Cardiac muscle cell (in vitro differentiated cells and primary cell): ENCODE results near the gene MBNL2. TPM values are rescaled to one million over a fixed set of nuclear protein-coding genes. Genes with fewer than 3 reads are reported as not detected.
"Not testable (repeated sequence)": the region's sequence is repeated elsewhere in the genome, so short reads cannot be mapped to it uniquely, and the experiment has no call there.

ENCODE experiments used
- DNase-seq, 2 donors: peaks; one replicate each; pipeline versions ENCODE4 v3.0.0 to v3.0.0-alpha.2; 2010 to 2017; ENCODE audit warnings: low read depth in 1 of 2, low spot score in 1 of 2
- H3K27ac ChIP-seq: fragments of 200-600 bp; sonication (generic); 2 replicates; pipeline ENCODE4 v1.5.1; 2016
- H3K27me3 ChIP-seq: fragments of 200-600 bp; sonication (generic); 2 replicates; pipeline ENCODE4 v1.6.0; 2016; ENCODE audit warnings: control low read depth
- H3K36me3 ChIP-seq: fragments of 200-600 bp; sonication (generic); 2 replicates; pipeline ENCODE4 v1.5.1; 2016; ENCODE audit warnings: control low read depth
- H3K4me1 ChIP-seq: fragments of 200-600 bp; sonication (generic); 2 replicates; pipeline ENCODE4 v1.8.1; 2017; ENCODE audit warnings: low read depth, mild to moderate bottlenecking, mixed run types
- H3K4me3 ChIP-seq: fragments of 200-600 bp; sonication (generic); 2 replicates; pipeline ENCODE4 v1.5.1; 2016; ENCODE audit warnings: mild to moderate bottlenecking
- H3K9me3 ChIP-seq: fragments of 200-600 bp; sonication (generic); 2 replicates; pipeline ENCODE4 v1.5.1; 2017; ENCODE audit warnings: low read depth, mild to moderate bottlenecking, control low read depth
- CTCF ChIP-seq: IDR thresholded peaks from 2 replicates; pipeline ENCODE4 v1.5.1; 2012; ENCODE audit warnings: low read depth, mild to moderate bottlenecking, low read length
- polyA plus RNA-seq: library from polyadenylated mRNA; unstranded; fragments of >200 nt; fragmentation: Nextera tagmentation; extraction: Ambion mirVana; gene quantifications from 2 replicates; pipeline ENCODE4 v1.2.1, GENCODE V29; 2016
- total RNA-seq: library from RNA; depleted of rRNA; stranded (reverse); fragments of >200 nt; gene quantifications from 2 replicates; pipeline ENCODE4 v1.2.3, GENCODE V29; 2016

The MBNL2 gene
- total and polyA plus RNA-seq, 2 experiments from 2014 or later: 15.2 to 27.8 TPM

GRCh38 chr13:97347255-97347932 is 125.3 kb downstream of the MBNL2 start:
- no peak overlapping the region for H3K27ac ChIP-seq
- H3K4me3 ChIP-seq: no peak overlapping the region
- H3K27me3 ChIP-seq: no peaks in the 10 kb centered on the region
- no peaks in the 10 kb centered on the region for H3K36me3 ChIP-seq
- no peak for TF ChIP-seq CTCF
- H3K9me3 ChIP-seq: no peaks in the 10 kb centered on the region
- H3K4me1 ChIP-seq: no peaks in the 10 kb centered on the region
- DNase-seq: no peak

- Histone ChIP-seq H3K4me3 (no peak overlapping the region), H3K36me3 (no peaks in the 10 kb centered on the region), H3K4me1 (no peaks in the 10 kb centered on the region), H3K27me3 (no peaks in the 10 kb centered on the region), H3K9me3 (no peaks in the 10 kb centered on the region), H3K27ac (no peak overlapping the region)
- no peak for TF ChIP-seq CTCF
- DNase-seq: no peak
Observed at GRCh38 chr13:97348569-97349100, 126.5 kb downstream of the MBNL2 start.

GRCh38 chr13:97352012-97352411 is 129.9 kb downstream of the MBNL2 start:
- not testable (repeated sequence) for H3K27me3 ChIP-seq, H3K36me3 ChIP-seq, H3K9me3 ChIP-seq, H3K4me3 ChIP-seq, H3K27ac ChIP-seq
- DNase-seq: peak in 1 of 2 donors; percentile 21
- H3K4me1 ChIP-seq: peaks cover 12% of the 10 kb centered on the region

GRCh38 chr13:97352815-97353214 is 130.7 kb downstream of the MBNL2 start:
- H3K4me1 ChIP-seq: peaks cover 12% of the 10 kb centered on the region
- TF ChIP-seq CTCF: no peak
- no peaks in the 10 kb centered on the region for H3K36me3 ChIP-seq
- no peak overlapping the region for H3K4me3 ChIP-seq
- no peaks in the 10 kb centered on the region for H3K9me3 ChIP-seq
- peak in 1 of 2 donors; percentile 19 for DNase-seq
- H3K27ac ChIP-seq: peak overlapping the region; percentile 21
- H3K27me3 ChIP-seq: no peaks in the 10 kb centered on the region

- H3K36me3 ChIP-seq: no peaks in the 10 kb centered on the region
- H3K4me3 ChIP-seq: no peak overlapping the region
- no peak for DNase-seq
- H3K4me1 ChIP-seq: peaks cover 12% of the 10 kb centered on the region
- no peaks in the 10 kb centered on the region for H3K27me3 ChIP-seq
- no peaks in the 10 kb centered on the region for H3K9me3 ChIP-seq
- H3K27ac ChIP-seq: no peak overlapping the region
- TF ChIP-seq CTCF: no peak
Observed at GRCh38 chr13:97353927-97354675, 132.0 kb downstream of the MBNL2 start.

- DNase-seq: no peak
- Histone ChIP-seq H3K9me3 (no peaks in the 10 kb centered on the region), H3K4me1 (peaks cover 12% of the 10 kb centered on the region), H3K36me3 (no peaks in the 10 kb centered on the region), H3K4me3 (no peak overlapping the region), H3K27me3 (no peaks in the 10 kb centered on the region), H3K27ac (no peak overlapping the region)
- TF ChIP-seq CTCF: no peak
Observed at GRCh38 chr13:97354808-97355207, 132.7 kb downstream of the MBNL2 start.
